Calu3 (cell line): ENCODE data around the gene LRRC57. TPM values are rescaled to one million over a fixed set of nuclear protein-coding genes. Genes with fewer than 3 reads are reported as not detected.
"Not testable (repeated sequence)": the region's sequence is repeated elsewhere in the genome, so short reads cannot be mapped to it uniquely, and the experiment has no call there.

ENCODE experiments used
- BruUV-seq: library from RNA; stranded (reverse); fragments of 400-500 nt; replicated peaks from 2 replicates; lab custom pipeline; 2021; lab: Mats Ljungman, UMichigan
- CTCF ChIA-PET: fragments of 300-600 bp; sonication (Branson Sonifier 250); formaldehyde crosslinking; loops from one replicate; lab custom pipeline; 2022; ENCODE audit warnings: antibody characterized with exemption; lab: Charles Lee
- DNase-seq: peaks from one replicate; pipeline ENCODE4 v3.0.0; 2022
- H3K27ac Mint-ChIP-seq: one replicate; pipeline ENCODE4 v1.8.0; 2022; ENCODE audit warnings: mixed read lengths; ENCODE audit not compliant: unreplicated experiment
- H3K27me3 Mint-ChIP-seq: one replicate; pipeline ENCODE4 v1.8.0; 2022; ENCODE audit warnings: mixed read lengths; ENCODE audit not compliant: unreplicated experiment
- H3K36me3 Mint-ChIP-seq: one replicate; pipeline ENCODE4 v1.8.0; 2022; ENCODE audit warnings: mild to moderate bottlenecking, moderate library complexity, mixed read lengths; ENCODE audit not compliant: insufficient read depth, unreplicated experiment
- H3K4me1 Mint-ChIP-seq: one replicate; pipeline ENCODE4 v1.8.0; 2022; ENCODE audit warnings: mild to moderate bottlenecking, low read depth, mixed read lengths; ENCODE audit not compliant: unreplicated experiment
- H3K4me3 Mint-ChIP-seq: one replicate; pipeline ENCODE4 v1.8.0; 2022; ENCODE audit warnings: mild to moderate bottlenecking, low read depth, moderate library complexity, mixed read lengths; ENCODE audit not compliant: unreplicated experiment
- H3K9me3 Mint-ChIP-seq: one replicate; pipeline ENCODE4 v1.8.0; 2022; ENCODE audit warnings: low read depth, mixed read lengths; ENCODE audit not compliant: unreplicated experiment
- intact Hi-C: fragments of 100-400 bp; cut with micrococcal nuclease; formaldehyde crosslinking; loops from one replicate; pipeline ENCODE4 v1.10.0; 2022; ENCODE audit not compliant: unreplicated experiment
- total RNA-seq: library from RNA; stranded (reverse); gene quantifications from 2 replicates; pipeline ENCODE4 v1.2.3, GENCODE V29; 2022
- TF ChIP-seq, protein P1 (sequence below): fragments of 200-600 bp; IDR thresholded peaks from one replicate; pipeline ENCODE4 v1.8.0; 2022; ENCODE audit warnings: antibody characterized with exemption; ENCODE audit not compliant: unreplicated experiment

Gene LRRC57
- total RNA-seq, 1 experiment from 2014 or later = 13.7 TPM

DNA sequence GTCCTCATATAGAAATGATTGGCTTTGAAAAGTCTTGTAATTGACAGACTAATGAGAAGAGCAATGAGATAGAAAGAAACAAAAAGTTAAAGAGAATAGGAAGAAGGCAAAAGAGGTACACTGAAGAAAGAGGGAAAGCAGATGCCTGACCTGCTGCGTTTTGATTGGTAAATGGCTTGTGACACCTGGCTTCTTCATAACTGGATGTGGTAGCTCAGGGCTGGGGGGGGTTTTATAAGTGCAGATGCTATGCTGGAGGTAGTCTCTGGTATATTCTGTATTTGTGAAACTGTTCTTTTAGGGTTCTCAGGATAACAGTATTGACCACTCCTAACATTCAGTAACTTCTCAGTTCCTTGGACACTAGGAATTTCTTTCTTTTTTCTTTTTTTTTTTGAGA lies 28.2 kb upstream of the LRRC57 start:
- DNase-seq = no peak
- intact Hi-C loops = no loop called here
- Mint-ChIP-seq H3K9me3 (no peaks in the 10 kb centered on the region), H3K4me3 (no peak overlapping the region), H3K27ac (no peak overlapping the region), H3K27me3 (peaks cover 50% of the 10 kb centered on the region), H3K36me3 (peaks cover 17% of the 10 kb centered on the region), H3K4me1 (peaks cover 9% of the 10 kb centered on the region)
- CTCF ChIA-PET = no interaction called here
- TF ChIP-seq, protein P1, sequence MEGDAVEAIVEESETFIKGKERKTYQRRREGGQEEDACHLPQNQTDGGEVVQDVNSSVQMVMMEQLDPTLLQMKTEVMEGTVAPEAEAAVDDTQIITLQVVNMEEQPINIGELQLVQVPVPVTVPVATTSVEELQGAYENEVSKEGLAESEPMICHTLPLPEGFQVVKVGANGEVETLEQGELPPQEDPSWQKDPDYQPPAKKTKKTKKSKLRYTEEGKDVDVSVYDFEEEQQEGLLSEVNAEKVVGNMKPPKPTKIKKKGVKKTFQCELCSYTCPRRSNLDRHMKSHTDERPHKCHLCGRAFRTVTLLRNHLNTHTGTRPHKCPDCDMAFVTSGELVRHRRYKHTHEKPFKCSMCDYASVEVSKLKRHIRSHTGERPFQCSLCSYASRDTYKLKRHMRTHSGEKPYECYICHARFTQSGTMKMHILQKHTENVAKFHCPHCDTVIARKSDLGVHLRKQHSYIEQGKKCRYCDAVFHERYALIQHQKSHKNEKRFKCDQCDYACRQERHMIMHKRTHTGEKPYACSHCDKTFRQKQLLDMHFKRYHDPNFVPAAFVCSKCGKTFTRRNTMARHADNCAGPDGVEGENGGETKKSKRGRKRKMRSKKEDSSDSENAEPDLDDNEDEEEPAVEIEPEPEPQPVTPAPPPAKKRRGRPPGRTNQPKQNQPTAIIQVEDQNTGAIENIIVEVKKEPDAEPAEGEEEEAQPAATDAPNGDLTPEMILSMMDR = no peak
- no TSS peak for BruUV-seq

- BruUV-seq = no TSS peak
- DNase-seq = no peak
- CTCF ChIA-PET = no interaction called here
- Mint-ChIP-seq H3K27me3 (peaks cover 44% of the 10 kb centered on the region), H3K4me1 (peaks cover 5% of the 10 kb centered on the region), H3K36me3 (peaks cover 17% of the 10 kb centered on the region), H3K9me3 (no peaks in the 10 kb centered on the region), H3K4me3 (peak overlapping the region; percentile 76), H3K27ac (no peak overlapping the region)
- TF ChIP-seq, protein P1 = no peak
- intact Hi-C loops = no loop called here
Observed at GRCh38 chr15:42576040-42576594, 27.5 kb upstream of the LRRC57 start.

DNA sequence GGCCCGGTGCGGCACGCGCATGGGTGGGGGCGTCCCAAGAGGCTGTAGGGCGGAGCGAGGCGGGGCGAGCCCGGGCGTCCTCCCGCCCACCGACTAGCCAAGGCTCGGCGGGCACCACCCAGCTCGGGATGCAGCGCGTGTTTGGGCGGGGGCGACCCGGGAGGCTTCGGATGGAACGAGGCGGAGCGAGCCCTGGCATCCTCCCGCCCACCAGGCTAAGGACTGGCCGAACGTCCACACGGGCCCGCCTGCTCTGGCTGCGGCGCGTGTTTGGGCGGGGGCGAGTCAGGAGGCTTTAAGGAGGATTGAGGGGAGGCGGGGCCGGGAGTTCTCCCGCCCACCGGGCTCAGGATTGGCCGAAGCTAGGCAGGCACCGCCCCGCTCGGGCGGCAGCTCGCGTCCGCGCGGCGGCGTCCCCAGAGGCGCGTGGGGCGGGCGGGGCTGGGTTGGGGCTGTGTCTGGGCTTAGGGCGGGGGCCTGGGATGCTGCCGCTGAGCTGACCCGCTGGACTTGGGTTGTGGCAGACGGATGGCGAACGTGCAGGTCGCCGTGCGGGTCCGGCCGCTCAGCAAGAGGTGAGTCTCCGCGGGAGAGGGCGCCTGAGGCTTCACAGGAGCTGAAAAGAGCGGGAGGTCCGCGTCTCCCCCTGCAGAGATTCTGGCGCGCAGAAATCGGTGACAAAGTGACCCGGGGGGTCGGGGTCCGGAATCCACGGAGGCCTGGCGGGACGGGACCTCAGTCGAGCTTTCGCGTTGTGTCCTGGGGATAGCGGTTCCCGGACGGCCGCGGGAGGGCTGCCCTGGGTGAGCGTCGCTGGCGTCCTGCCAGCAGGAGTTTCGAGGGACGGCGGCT lies 26.8 kb upstream of the LRRC57 start, which contains the start of gene STARD9:
Gene STARD9, plus strand, starts transcription at position 419 of the 852 bp plus-strand sequence. Its CDS starts 110 bp downstream, at position 529.
- intact Hi-C loops = no loop called here
- TF ChIP-seq, protein P1 = no peak
- no peaks in the 10 kb centered on the region for H3K9me3 Mint-ChIP-seq

DNA sequence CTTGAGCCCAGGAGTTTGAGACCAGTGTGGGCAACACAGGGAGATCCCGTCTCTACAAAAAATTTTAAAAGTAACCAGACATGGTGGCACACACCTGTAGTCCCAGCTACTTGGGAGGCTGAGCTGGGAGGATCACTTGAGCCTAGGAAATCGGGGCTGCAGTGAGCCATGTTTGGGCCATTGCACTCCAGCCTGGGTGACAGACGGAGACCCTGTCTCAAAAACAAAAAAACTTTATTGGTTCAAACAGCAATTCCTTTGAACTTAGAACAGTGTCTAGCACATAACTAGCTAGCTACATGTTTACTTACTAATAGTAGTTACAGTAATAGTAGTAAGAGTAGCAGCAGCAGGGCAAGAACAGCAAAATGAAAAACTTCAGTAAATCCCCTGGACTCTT lies 10.1 kb upstream of the LRRC57 start:
- H3K27ac Mint-ChIP-seq = no peak overlapping the region
- H3K4me3 Mint-ChIP-seq = no peak overlapping the region
- no peaks in the 10 kb centered on the region for H3K9me3 Mint-ChIP-seq
- no peak for DNase-seq
- TF ChIP-seq, protein P1 = no peak
- H3K27me3 Mint-ChIP-seq = no peaks in the 10 kb centered on the region
- H3K36me3 Mint-ChIP-seq = no peaks in the 10 kb centered on the region
- H3K4me1 Mint-ChIP-seq = no peaks in the 10 kb centered on the region
- CTCF ChIA-PET = no interaction called here
- intact Hi-C loops = no loop called here
- BruUV-seq = no TSS peak

More for the DNA sequence above, 26.8 kb upstream of the LRRC57 start, which contains the start of gene STARD9:
- Mint-ChIP-seq H3K27me3 (peaks cover 37% of the 10 kb centered on the region), H3K27ac (no peak within 1 kb of the TSS), H3K4me3 (peak within 1 kb of the TSS; percentile 76), H3K4me1 (no peaks in the 10 kb centered on the region), H3K36me3 (peaks cover 17% of the 10 kb centered on the region)
- peak; percentile 93 for DNase-seq
- BruUV-seq = no TSS peak
- CTCF ChIA-PET = interaction anchor here (0.6 kb wide), 1 partner anchor 60 kb away, joined by 9 read pairs; no protein-coding TSS in a partner anchor

DNA sequence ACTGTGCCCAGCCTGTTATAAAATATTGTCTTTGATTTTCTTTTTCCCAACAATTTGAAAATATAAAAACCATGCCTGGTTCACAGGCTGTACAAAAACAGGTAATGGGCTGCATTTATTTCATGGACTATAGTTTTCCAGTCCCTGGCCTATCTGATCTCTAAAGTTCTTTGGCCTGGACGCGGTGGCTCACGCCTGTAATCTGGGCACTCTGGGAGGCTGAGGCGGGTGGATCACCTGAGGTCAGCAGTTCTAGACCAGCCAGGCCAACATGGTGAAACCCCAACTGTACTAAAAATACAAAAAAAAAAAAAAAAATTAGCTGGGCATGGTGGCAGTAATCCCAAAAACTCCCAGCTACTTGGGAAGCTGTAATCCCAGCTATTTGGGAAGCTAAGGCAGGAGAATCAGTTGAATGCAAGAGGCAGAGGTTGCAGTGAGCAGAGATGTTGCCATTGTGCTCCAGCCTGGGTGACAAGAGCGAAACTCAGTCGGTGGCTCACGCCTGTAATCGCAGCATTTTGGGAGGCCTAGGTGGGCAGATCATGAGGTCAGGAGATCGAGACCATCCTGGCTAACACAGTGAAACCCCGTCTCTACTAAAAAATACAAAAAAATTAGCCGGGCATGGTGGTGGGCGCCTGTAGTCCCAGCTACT lies 8.1 kb upstream of the LRRC57 start:
- BruUV-seq, H3K36me3 Mint-ChIP-seq, DNase-seq, CTCF ChIA-PET, H3K27ac Mint-ChIP-seq, intact Hi-C loops, H3K4me1 Mint-ChIP-seq, H3K9me3 Mint-ChIP-seq, H3K27me3 Mint-ChIP-seq, H3K4me3 Mint-ChIP-seq: not testable (repeated sequence)
